Osteocyte (in vitro differentiated cells): Measurements from ENCODE around the gene GPX8. TPM values are rescaled to one million over a fixed set of nuclear protein-coding genes. Genes with fewer than 3 reads are reported as not detected.

ENCODE experiments used
- DNase-seq: peaks from one replicate; pipeline ENCODE4 v3.0.0; 2021; ENCODE audit warnings: mixed read lengths; ENCODE audit not compliant: unreplicated experiment; ENCODE audit errors: extremely low spot score
- H3K27ac Mint-ChIP-seq: one replicate; pipeline ENCODE4 v1.8.0; 2021; ENCODE audit warnings: mild to moderate bottlenecking, mixed read lengths; ENCODE audit not compliant: unreplicated experiment
- H3K27me3 Mint-ChIP-seq: one replicate; pipeline ENCODE4 v1.8.0; 2021; ENCODE audit warnings: mixed read lengths; ENCODE audit not compliant: unreplicated experiment
- H3K36me3 Mint-ChIP-seq: one replicate; pipeline ENCODE4 v1.8.0; 2021; ENCODE audit warnings: mixed read lengths; ENCODE audit not compliant: unreplicated experiment
- H3K4me1 Mint-ChIP-seq: one replicate; pipeline ENCODE4 v1.8.0; 2021; ENCODE audit warnings: mixed read lengths; ENCODE audit not compliant: unreplicated experiment
- H3K4me3 Mint-ChIP-seq: one replicate; pipeline ENCODE4 v1.8.0; 2021; ENCODE audit warnings: mild to moderate bottlenecking, moderate library complexity, mixed read lengths; ENCODE audit not compliant: unreplicated experiment
- H3K9me3 Mint-ChIP-seq: one replicate; pipeline ENCODE4 v1.8.0; 2021; ENCODE audit warnings: mixed read lengths; ENCODE audit not compliant: unreplicated experiment
- CTCF ChIP-seq: fragments of 200-600 bp; sonication (generic); IDR thresholded peaks from 2 replicates; pipeline ENCODE4 v1.5.0; 2021; ENCODE audit warnings: antibody characterized with exemption, mild to moderate bottlenecking, moderate library complexity
- long read RNA-seq: library from polyadenylated mRNA; unstranded; transcript quantifications from one replicate; pipeline ENCODE4 v2.0.0, GENCODE V29; 2021
- total RNA-seq: library from RNA; stranded (reverse); gene quantifications from 2 replicates; pipeline ENCODE4 v1.2.1, GENCODE V29; 2021

Gene GPX8
- 139 and 154 TPM in 2 replicates for total RNA-seq
- long read RNA-seq, transcript GPX8-208 (3 exons, 1,036 nt) = minor isoform, 54 of 1,385 reads
- long read RNA-seq, transcript GPX8-201 (2 exons, 3,245 nt) = minor isoform, 64 of 1,385 reads
- long read RNA-seq, transcript GPX8-203 (3 exons, 1,411 nt) = major isoform, 1,027 of 1,385 reads
- long read RNA-seq, transcript GPX8-205 (4 exons, 3,422 nt) = minor isoform, 119 of 1,385 reads
- long read RNA-seq, partial matches to known transcripts = 37 of 1,385 reads
- long read RNA-seq, other reads (novel, unspliced or antisense) = 83 of 1,385 reads

- Mint-ChIP-seq H3K9me3 (no peaks in the 10 kb centered on the region), H3K27me3 (no peaks in the 10 kb centered on the region), H3K27ac (peak within 1 kb of the TSS; percentile 97), H3K36me3 (peaks cover 19% of the 10 kb centered on the region), H3K4me3 (peak within 1 kb of the TSS; percentile 90), H3K4me1 (peaks cover 24% of the 10 kb centered on the region)
- no peak for DNase-seq
- peak; percentile 85 for TF ChIP-seq CTCF
Observed at GRCh38 chr5:55159763-55160492, at the start of gene GPX8. Gene GPX8 (plus strand): TSS chr5:55160171. CDS start chr5:55160193, 22 bp downstream.

GRCh38 chr5:55110217-55110616 lies 49.8 kb upstream of the GPX8 start:
- Mint-ChIP-seq H3K4me3 (no peak overlapping the region), H3K36me3 (no peaks in the 10 kb centered on the region), H3K27me3 (peaks cover 29% of the 10 kb centered on the region), H3K9me3 (no peaks in the 10 kb centered on the region), H3K4me1 (no peaks in the 10 kb centered on the region), H3K27ac (no peak overlapping the region)
- no peak for DNase-seq
- TF ChIP-seq CTCF = no peak

- DNase-seq = no peak
- TF ChIP-seq CTCF = no peak
- Mint-ChIP-seq H3K9me3 (no peaks in the 10 kb centered on the region), H3K4me1 (no peaks in the 10 kb centered on the region), H3K27ac (no peak overlapping the region), H3K27me3 (peaks cover 35% of the 10 kb centered on the region), H3K4me3 (no peak overlapping the region), H3K36me3 (no peaks in the 10 kb centered on the region)
Observed at GRCh38 chr5:55113327-55113726, 46.6 kb upstream of the GPX8 start.

GRCh38 chr5:55114061-55114460 lies 45.9 kb upstream of the GPX8 start:
- Mint-ChIP-seq H3K27ac (no peak overlapping the region), H3K36me3 (no peaks in the 10 kb centered on the region), H3K9me3 (no peaks in the 10 kb centered on the region), H3K4me3 (no peak overlapping the region), H3K27me3 (peaks cover 37% of the 10 kb centered on the region), H3K4me1 (no peaks in the 10 kb centered on the region)
- no peak for TF ChIP-seq CTCF
- no peak for DNase-seq

- Mint-ChIP-seq H3K27me3 (peaks cover 69% of the 10 kb centered on the region), H3K36me3 (no peaks in the 10 kb centered on the region), H3K4me1 (no peaks in the 10 kb centered on the region), H3K27ac (no peak overlapping the region), H3K4me3 (no peak overlapping the region), H3K9me3 (no peaks in the 10 kb centered on the region)
- no peak for DNase-seq
- no peak for TF ChIP-seq CTCF
Observed at GRCh38 chr5:55123365-55123764, 36.6 kb upstream of the GPX8 start.
